Mammary epithelial cell (primary cell): ENCODE results near the gene RELN.
"Not testable (repeated sequence)": the region's sequence is repeated elsewhere in the genome, so short reads cannot be mapped to it uniquely, and the experiment has no call there.

Experiments
- CTCF ChIP-seq, 2 donors: IDR thresholded peaks in 1 of 2; conservative IDR thresholded peaks in 1 of 2; 2 replicates each; pipeline ENCODE4 v1.5.1; 2011 to 2012; ENCODE audit warnings: inconsistent platforms in 2 of 2, low read length in 2 of 2, mild to moderate bottlenecking in 2 of 2, control low read depth in 1 of 2, low read depth in 1 of 2; ENCODE audit not compliant: insufficient read depth in 1 of 2; ENCODE audit errors: extremely low read depth in 1 of 2
- EZH2 ChIP-seq: IDR thresholded peaks from 2 replicates; pipeline ENCODE4 v1.6.1; 2012; ENCODE audit warnings: low read length, inconsistent platforms, borderline replicate concordance

- TF ChIP-seq CTCF (conservative IDR thresholded peaks at IDR 0.05 in 1 of 2, IDR thresholded peaks at IDR 0.05 in 1 of 2; ENCODE audit: extremely low read depth in 1 of 2, insufficient read depth in 1 of 2, low read depth in 1 of 2, low read length in 2 of 2); EZH2: not testable (repeated sequence)
Measured at GRCh38 chr7:103911015-103911414, 78.4 kb downstream of the RELN start.
